IMR-90 (cell line): Measurements from ENCODE around the gene CDR2L. TPM values are rescaled to one million over a fixed set of nuclear protein-coding genes. Genes with fewer than 3 reads are reported as not detected.

ENCODE experiments used
- ATAC-seq: fragments of 200-7000 bp; cut with Tn5 transposase; 2 replicates; pipeline ENCODE4 v1.9.1; 2020; ENCODE audit warnings: low read depth, mild to moderate bottlenecking, moderate library complexity
- BruUV-seq: library from RNA; stranded (reverse); fragments of 400-500 nt; replicated peaks from 2 replicates; lab custom pipeline; 2021; lab: Mats Ljungman, UMichigan
- CTCF ChIA-PET: fragments of 300-600 bp; formaldehyde crosslinking; extraction: SDS; loops from one replicate; lab custom pipeline; 2021; ENCODE audit warnings: antibody characterized with exemption; lab: Yijun Ruan, JAX
- POLR2A ChIA-PET: fragments of 300-600 bp; sonication (Branson Sonifier 250); formaldehyde crosslinking; loops from one replicate; lab custom pipeline; 2022; ENCODE audit warnings: antibody characterized with exemption; ENCODE audit not compliant: unreplicated experiment; lab: Charles Lee
- DNase-seq: peaks from one replicate; pipeline ENCODE4 v3.0.0; 2013
- H2AFZ ChIP-seq: replicated peaks from 2 replicates; pipeline ENCODE3; 2013; ENCODE audit warnings: low read length, mild to moderate bottlenecking; ENCODE audit not compliant: poor library complexity
- H2AK5ac ChIP-seq: 2 replicates; pipeline ENCODE4 v1.6.1; 2013; ENCODE audit warnings: low read depth, low read length, inconsistent platforms
- H2AK9ac ChIP-seq: replicated peaks from 2 replicates; pipeline ENCODE3; 2013; ENCODE audit warnings: mild to moderate bottlenecking, low read depth, low read length, moderate library complexity; ENCODE audit not compliant: poor library complexity
- H2BK120ac ChIP-seq: 2 replicates; pipeline ENCODE4 v1.6.1; 2013; ENCODE audit warnings: low read depth, low read length, inconsistent platforms
- H2BK15ac ChIP-seq: 3 replicates; pipeline ENCODE4 v1.6.1; 2013; ENCODE audit warnings: low read depth, low read length, inconsistent platforms
- H2BK20ac ChIP-seq: 2 replicates; pipeline ENCODE4 v1.6.1; 2013; ENCODE audit warnings: low read depth, mild to moderate bottlenecking, inconsistent platforms, low read length, moderate library complexity
- H2BK5ac ChIP-seq: 2 replicates; pipeline ENCODE4 v1.6.1; 2013; ENCODE audit warnings: mild to moderate bottlenecking, low read depth, low read length, inconsistent platforms; ENCODE audit not compliant: poor library complexity, severe bottlenecking
- H3K14ac ChIP-seq: replicated peaks from 2 replicates; pipeline ENCODE4 v1.6.1; 2013; ENCODE audit warnings: low read depth, low read length, inconsistent platforms
- H3K18ac ChIP-seq: 2 replicates; pipeline ENCODE4 v1.6.1; 2013; ENCODE audit warnings: low read depth, low read length, control low read depth
- H3K23ac ChIP-seq: 2 replicates; pipeline ENCODE4 v1.6.1; 2013; ENCODE audit warnings: low read depth, low read length, inconsistent platforms
- H3K27ac ChIP-seq: 2 replicates; pipeline ENCODE4 v1.5.1; 2013; ENCODE audit warnings: mild to moderate bottlenecking, control low read depth, low read length; ENCODE audit not compliant: insufficient read depth
- H3K27me3 ChIP-seq: 2 replicates; pipeline ENCODE4 v1.6.1; 2013; ENCODE audit warnings: low read length; ENCODE audit not compliant: control insufficient read depth, insufficient read depth
- H3K36me3 ChIP-seq: 2 replicates; pipeline ENCODE4 v1.6.1; 2013; ENCODE audit warnings: low read length, mixed read lengths; ENCODE audit not compliant: control insufficient read depth, insufficient read depth
- H3K4ac ChIP-seq: 2 replicates; pipeline ENCODE4 v1.6.1; 2013; ENCODE audit warnings: low read depth, low read length, inconsistent platforms
- H3K4me1 ChIP-seq: 2 replicates; pipeline ENCODE4 v1.6.1; 2013; ENCODE audit warnings: low read length, mixed read lengths; ENCODE audit not compliant: control insufficient read depth, insufficient read depth
- H3K4me2 ChIP-seq: 2 replicates; pipeline ENCODE4 v1.6.1; 2013; ENCODE audit warnings: low read depth, mild to moderate bottlenecking, control low read depth, low read length, moderate library complexity
- H3K4me3 ChIP-seq: 2 replicates; pipeline ENCODE4 v1.5.1; 2013; ENCODE audit warnings: low read depth, mild to moderate bottlenecking, control low read depth, low read length, moderate library complexity; ENCODE audit not compliant: insufficient read depth
- H3K56ac ChIP-seq: 2 replicates; pipeline ENCODE4 v1.6.1; 2013; ENCODE audit warnings: low read length, inconsistent platforms; ENCODE audit not compliant: insufficient read depth; ENCODE audit errors: extremely low read depth
- H3K79me1 ChIP-seq, 2 experiments: 2 replicates each; pipeline ENCODE4 v1.6.1; 2013; ENCODE audit warnings: low read length in 2 of 2, inconsistent platforms in 1 of 2, low read depth in 1 of 2
- H3K9ac ChIP-seq: 2 replicates; pipeline ENCODE4 v1.6.1; 2013; ENCODE audit warnings: low read depth, low read length, control low read depth
- H3K9me1 ChIP-seq: 2 replicates; pipeline ENCODE4 v1.6.1; 2013; ENCODE audit warnings: low read length, inconsistent platforms; ENCODE audit not compliant: insufficient read depth
- H3K9me3 ChIP-seq: 2 replicates; pipeline ENCODE4 v1.6.1; 2013; ENCODE audit warnings: low read length; ENCODE audit not compliant: control insufficient read depth, insufficient read depth
- H4K20me1 ChIP-seq: 2 replicates; pipeline ENCODE4 v1.6.1; 2013; ENCODE audit warnings: low read length, inconsistent platforms; ENCODE audit not compliant: insufficient read depth
- H4K5ac ChIP-seq: 2 replicates; pipeline ENCODE4 v1.6.1; 2013; ENCODE audit warnings: mild to moderate bottlenecking, low read depth, low read length, control low read depth
- H4K8ac ChIP-seq, 2 experiments: 2 replicates each; pipeline ENCODE4 v1.6.1; 2013; ENCODE audit warnings: low read depth in 2 of 2, low read length in 2 of 2, control low read depth in 1 of 2, inconsistent platforms in 1 of 2
- H4K91ac ChIP-seq: 2 replicates; pipeline ENCODE4 v1.6.1; 2013; ENCODE audit warnings: low read depth, low read length, inconsistent platforms; ENCODE audit not compliant: insufficient read depth
- BHLHE40 ChIP-seq: fragments of 150-350 bp; IDR thresholded peaks from 2 replicates; pipeline ENCODE4 v1.6.1; 2016; ENCODE audit warnings: mild to moderate bottlenecking, low read depth, low read length
- CEBPB ChIP-seq: IDR thresholded peaks from 2 replicates; pipeline ENCODE4 v1.6.1; 2012; ENCODE audit warnings: low read depth, low read length, improper control_type of control experiment
- CHD1 ChIP-seq: IDR thresholded peaks from 2 replicates; pipeline ENCODE4 v1.6.1; 2012; ENCODE audit warnings: low read depth, low read length, improper control_type of control experiment
- ELK1 ChIP-seq: fragments of 150-350 bp; IDR thresholded peaks from 2 replicates; pipeline ENCODE4 v1.6.1; 2016; ENCODE audit warnings: low read depth, mild to moderate bottlenecking, low read length, moderate library complexity, borderline replicate concordance
- FOS ChIP-seq: fragments of 150-350 bp; IDR thresholded peaks from 2 replicates; pipeline ENCODE4 v1.6.1; 2016; ENCODE audit warnings: low read depth, low read length
- MAFK ChIP-seq: IDR thresholded peaks from 2 replicates; pipeline ENCODE4 v1.6.1; 2012; ENCODE audit warnings: low read depth, low read length, improper control_type of control experiment
- MAZ ChIP-seq: IDR thresholded peaks from 2 replicates; pipeline ENCODE4 v1.6.1; 2012; ENCODE audit warnings: low read depth, mild to moderate bottlenecking, low read length, improper control_type of control experiment, moderate library complexity, borderline replicate concordance
- MXI1 ChIP-seq: IDR thresholded peaks from 2 replicates; pipeline ENCODE4 v1.6.1; 2012; ENCODE audit warnings: low read depth, mild to moderate bottlenecking, low read length, moderate library complexity, borderline replicate concordance
- NFE2L2 ChIP-seq: fragments of 150-350 bp; IDR thresholded peaks from 2 replicates; pipeline ENCODE4 v1.6.1; 2016; ENCODE audit warnings: low read depth, mild to moderate bottlenecking, low read length
- POLR2A ChIP-seq: IDR thresholded peaks from 2 replicates; pipeline ENCODE4 v1.6.1; 2012; ENCODE audit warnings: mild to moderate bottlenecking, low read depth, low read length
- RAD21 ChIP-seq: IDR thresholded peaks from 2 replicates; pipeline ENCODE4 v1.6.1; 2012; ENCODE audit warnings: low read length, improper control_type of control experiment
- RCOR1 ChIP-seq: IDR thresholded peaks from 2 replicates; pipeline ENCODE4 v1.6.1; 2012; ENCODE audit warnings: mild to moderate bottlenecking, low read length, improper control_type of control experiment; ENCODE audit not compliant: insufficient replicate concordance
- RFX5 ChIP-seq: IDR thresholded peaks from 2 replicates; pipeline ENCODE4 v1.8.0; 2012; ENCODE audit warnings: low read depth, mild to moderate bottlenecking, low read length, moderate library complexity
- SMC3 ChIP-seq: fragments of 150-350 bp; IDR thresholded peaks from 2 replicates; pipeline ENCODE4 v1.6.1; 2016; ENCODE audit warnings: low read depth, mild to moderate bottlenecking, antibody characterized with exemption, low read length, moderate library complexity
- USF2 ChIP-seq: fragments of 150-350 bp; IDR thresholded peaks from 2 replicates; pipeline ENCODE4 v1.6.1; 2017; ENCODE audit warnings: mild to moderate bottlenecking, antibody characterized with exemption, low read length, low read depth
- WGBS, 2 experiments: methylation state at CpG; one replicate each; pipeline versions ENCODE4 v1.1.5 to v1.1.7; 2013; ENCODE audit warnings: missing lambda C conversion rate in 2 of 2; ENCODE audit not compliant: insufficient read length in 1 of 2; ENCODE audit errors: extremely low coverage in 2 of 2; 5-methylcytosine and 5-hydroxymethylcytosine counted together
- dilution Hi-C: fragments of 300-500 bp; cut with HindIII; formaldehyde crosslinking; loops from one replicate; pipeline ENCODE4 v1.14.3; 2018; ENCODE audit warnings: low sequenced_read_pairs; ENCODE audit not compliant: unreplicated experiment
- in situ Hi-C: fragments of 300-500 bp; cut with MboI; formaldehyde crosslinking; loops from 3 replicates; pipeline ENCODE4 v1.14.3; 2019; ENCODE audit warnings: low sequenced_read_pairs, inconsistent platforms, mixed read lengths
- intact Hi-C: fragments of 100-400 bp; cut with micrococcal nuclease; formaldehyde crosslinking; loops from 2 replicates; pipeline ENCODE4 v1.10.0; 2022
- polyA plus RNA-seq, 3 experiments: library from polyadenylated mRNA; depleted of rRNA; stranded (reverse); fragments of >200 nt; gene quantifications; 2 replicates each; pipeline ENCODE4 v1.2.3, GENCODE V29; 2012; ENCODE audit warnings: low replicate concordance in 1 of 3
- total RNA-seq: library from RNA; depleted of rRNA; stranded (reverse); fragments of >200 nt; gene quantifications from 2 replicates; pipeline ENCODE4 v1.2.3, GENCODE V29; 2012
- TF ChIP-seq, protein P1 (sequence below): conservative IDR thresholded peaks from 2 replicates; pipeline ENCODE4 v1.5.1; 2012; ENCODE audit warnings: mild to moderate bottlenecking, low read depth, low read length, improper control_type of control experiment

CDR2L gene
- total and polyA plus RNA-seq, 2 of the 4 experiments (the other 2 are of a cell fraction) = 5.7 to 18.9 TPM

- Histone ChIP-seq H2AK9ac (no peak overlapping the region), H3K4ac (no peak overlapping the region), H2BK5ac (no peak overlapping the region), H4K91ac (no peak overlapping the region), H2BK20ac (no peak overlapping the region), H3K27ac (no peak overlapping the region), H3K4me2 (no peak overlapping the region), H3K9ac (no peak overlapping the region), H3K79me1 (no peaks in the 10 kb centered on the region), H4K5ac (no peak overlapping the region), H3K56ac (no peak overlapping the region), H2BK120ac (no peak overlapping the region), H4K8ac (no peak overlapping the region), H3K9me3 (no peaks in the 10 kb centered on the region), H3K36me3 (no peaks in the 10 kb centered on the region), H2BK15ac (no peak overlapping the region), H3K27me3 (peaks cover 34% of the 10 kb centered on the region), H3K23ac (no peak overlapping the region), H3K18ac (no peak overlapping the region), H4K20me1 (no peaks in the 10 kb centered on the region), H3K4me1 (0 out of 2 replicates have a peak, but pooled peaks cover 1% of the 10 kb centered on the region), H3K4me3 (no peak overlapping the region), H2AK5ac (no peak overlapping the region), H3K9me1 (no peaks in the 10 kb centered on the region), H3K14ac (no peak overlapping the region), H2AFZ (no peak overlapping the region)
- dilution Hi-C loops = no loop called here
- TF ChIP-seq MAFK = no peak
- no peak for TF ChIP-seq NFE2L2
- TF ChIP-seq SMC3 = no peak
- TF ChIP-seq POLR2A = no peak
- no peak for TF ChIP-seq RAD21
- TF ChIP-seq RFX5 = no peak
- TF ChIP-seq RCOR1 = no peak
- TF ChIP-seq BHLHE40 = no peak
- no peak for TF ChIP-seq CHD1
- no peak for TF ChIP-seq ELK1
- TF ChIP-seq MAZ = no peak
- TF ChIP-seq USF2 = no peak
- no peak for TF ChIP-seq FOS
- no peak for TF ChIP-seq CEBPB
- TF ChIP-seq, protein P1, sequence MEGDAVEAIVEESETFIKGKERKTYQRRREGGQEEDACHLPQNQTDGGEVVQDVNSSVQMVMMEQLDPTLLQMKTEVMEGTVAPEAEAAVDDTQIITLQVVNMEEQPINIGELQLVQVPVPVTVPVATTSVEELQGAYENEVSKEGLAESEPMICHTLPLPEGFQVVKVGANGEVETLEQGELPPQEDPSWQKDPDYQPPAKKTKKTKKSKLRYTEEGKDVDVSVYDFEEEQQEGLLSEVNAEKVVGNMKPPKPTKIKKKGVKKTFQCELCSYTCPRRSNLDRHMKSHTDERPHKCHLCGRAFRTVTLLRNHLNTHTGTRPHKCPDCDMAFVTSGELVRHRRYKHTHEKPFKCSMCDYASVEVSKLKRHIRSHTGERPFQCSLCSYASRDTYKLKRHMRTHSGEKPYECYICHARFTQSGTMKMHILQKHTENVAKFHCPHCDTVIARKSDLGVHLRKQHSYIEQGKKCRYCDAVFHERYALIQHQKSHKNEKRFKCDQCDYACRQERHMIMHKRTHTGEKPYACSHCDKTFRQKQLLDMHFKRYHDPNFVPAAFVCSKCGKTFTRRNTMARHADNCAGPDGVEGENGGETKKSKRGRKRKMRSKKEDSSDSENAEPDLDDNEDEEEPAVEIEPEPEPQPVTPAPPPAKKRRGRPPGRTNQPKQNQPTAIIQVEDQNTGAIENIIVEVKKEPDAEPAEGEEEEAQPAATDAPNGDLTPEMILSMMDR = no peak
- TF ChIP-seq MXI1 = no peak
- CTCF ChIA-PET = no interaction called here
- ATAC-seq (no peak), DNase-seq (no peak)
- POLR2A ChIA-PET = no interaction called here
- no CpG with 5 or more reads among the region's 4 CpGs for WGBS, 2 experiments
- in situ Hi-C loops = loop anchor here (10.0 kb wide), 1 partner anchor 211 kb away; the partner anchor contains the start of gene NHERF1
- intact Hi-C loops = no loop called here
- BruUV-seq = no TSS peak
Measured at GRCh38 chr17:74956093-74956492, 31.3 kb upstream of the CDR2L start.
